Mononuclear cell (primary cell): Measurements from ENCODE around the gene ELOF1. TPM values are rescaled to one million over a fixed set of nuclear protein-coding genes. Genes with fewer than 3 reads are reported as not detected.

Source experiments
- H3K27me3 ChIP-seq: 2 replicates; pipeline ENCODE4 v1.6.0; 2011; ENCODE audit warnings: low read length, control low read depth; ENCODE audit not compliant: insufficient read depth
- H3K4me1 ChIP-seq: 2 replicates; pipeline ENCODE4 v1.5.1; 2011; ENCODE audit warnings: mild to moderate bottlenecking, low read length, control low read depth; ENCODE audit not compliant: insufficient read depth
- H3K4me3 ChIP-seq: 2 replicates; pipeline ENCODE4 v1.5.1; 2011; ENCODE audit warnings: mild to moderate bottlenecking, low read length, moderate library complexity
- H3K9me3 ChIP-seq: 2 replicates; pipeline ENCODE4 v1.5.1; 2011; ENCODE audit warnings: low read depth, mild to moderate bottlenecking, control low read depth, low read length
- total RNA-seq: library from RNA; depleted of rRNA; stranded (reverse); fragments of >200 nt; gene quantifications from one replicate; pipeline ENCODE4 v1.2.3, GENCODE V29; 2012

The ELOF1 gene
- total RNA-seq, 1 donor, result 29.3 TPM

DNA sequence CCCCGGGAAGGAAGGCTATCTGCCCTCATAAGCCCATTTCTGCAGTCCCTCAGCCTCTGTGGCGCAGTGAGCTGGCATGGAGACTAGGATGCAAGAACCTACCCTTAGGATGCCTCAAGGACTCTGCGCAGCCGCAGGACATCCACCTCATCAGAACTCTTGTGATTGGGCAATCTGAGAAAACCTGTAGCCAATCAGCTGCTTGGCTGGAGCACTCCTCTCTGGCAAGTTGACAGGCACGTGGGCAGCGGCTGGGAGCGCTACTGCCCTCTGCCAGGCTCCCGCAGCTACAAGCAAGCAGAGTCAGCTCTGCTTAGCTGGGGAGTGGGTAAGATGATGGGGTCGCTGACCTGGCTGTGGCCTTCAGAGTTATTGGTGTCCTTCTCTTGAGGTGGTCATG, 28.6 kb downstream of the ELOF1 start:
- Histone ChIP-seq H3K27me3 (no peaks in the 10 kb centered on the region), H3K4me1 (peaks cover 24% of the 10 kb centered on the region), H3K4me3 (no peak overlapping the region), H3K9me3 (no peaks in the 10 kb centered on the region)

DNA sequence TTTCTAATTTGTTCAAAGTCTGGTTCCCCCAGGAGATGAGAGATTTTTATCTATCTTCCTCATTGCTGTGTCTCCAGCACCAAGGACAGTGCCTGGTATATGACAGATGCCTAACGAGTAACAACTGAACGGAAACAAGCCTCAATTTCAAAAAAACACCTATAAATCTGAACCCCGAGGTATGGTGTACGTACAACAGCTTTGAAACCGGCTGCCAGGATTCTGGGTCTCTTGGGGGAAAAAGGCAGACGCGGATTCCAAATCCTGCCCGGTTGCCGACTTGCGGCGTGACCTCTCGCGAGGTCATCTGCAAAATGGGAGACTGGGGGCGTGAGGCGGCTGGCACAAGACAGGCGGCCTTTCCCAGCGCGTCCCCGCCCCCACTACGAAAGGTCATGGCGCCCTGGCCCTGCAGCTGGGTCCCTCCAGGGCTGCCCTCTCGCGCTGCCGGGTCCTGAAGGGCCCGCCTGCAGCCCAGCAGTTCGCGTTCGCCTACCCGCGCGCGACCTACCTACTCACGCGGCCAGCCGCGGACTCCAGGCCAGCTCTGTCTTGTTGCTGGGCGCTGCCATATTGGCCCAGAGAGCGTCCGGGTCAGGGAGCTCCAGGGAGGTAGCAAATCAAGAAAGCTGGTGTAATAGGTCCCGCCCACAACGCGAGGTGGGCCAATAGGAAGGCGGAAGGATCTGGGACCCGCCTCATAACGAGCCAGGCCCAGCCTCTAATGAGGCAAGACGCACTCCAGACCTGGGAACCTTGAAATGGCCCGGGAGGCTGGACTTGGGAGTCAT, 30.3 kb downstream of the ELOF1 start, which contains the start of gene ECSIT:
Gene ECSIT, minus strand, starts transcription at position 584 of the 791 bp plus-strand sequence. CDS start 9,964 bp downstream, outside the sequence.
- Histone ChIP-seq H3K4me3 (peak within 1 kb of the TSS; percentile 67), H3K27me3 (no peaks in the 10 kb centered on the region), H3K9me3 (no peaks in the 10 kb centered on the region)

DNA sequence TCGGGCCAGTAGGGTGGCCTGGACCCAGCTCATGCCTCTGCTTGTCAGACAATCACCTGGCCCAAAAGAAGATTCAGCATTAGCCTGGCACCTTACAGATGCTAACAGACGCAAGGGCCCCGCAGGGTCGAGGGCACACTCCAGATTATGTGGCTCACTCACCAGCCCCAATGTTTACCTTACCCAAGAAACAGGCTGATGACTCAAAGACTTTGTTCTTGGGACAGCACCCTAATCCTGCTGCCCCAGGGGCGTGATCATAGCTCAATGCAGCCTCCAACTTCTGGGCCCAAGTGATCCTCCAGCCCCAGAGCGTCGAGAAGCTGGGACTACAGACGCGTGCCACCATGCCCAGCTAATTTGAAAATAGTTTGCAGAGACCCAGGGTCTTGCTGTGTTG, 39.9 kb downstream of the ELOF1 start:
- Histone ChIP-seq H3K9me3 (no peaks in the 10 kb centered on the region), H3K4me3 (no peak overlapping the region), H3K27me3 (no peaks in the 10 kb centered on the region), H3K4me1 (no peaks in the 10 kb centered on the region)

More for the DNA sequence above, 30.3 kb downstream of the ELOF1 start, which contains the start of gene ECSIT:
- H3K4me1 ChIP-seq, result peaks cover 19% of the 10 kb centered on the region

DNA sequence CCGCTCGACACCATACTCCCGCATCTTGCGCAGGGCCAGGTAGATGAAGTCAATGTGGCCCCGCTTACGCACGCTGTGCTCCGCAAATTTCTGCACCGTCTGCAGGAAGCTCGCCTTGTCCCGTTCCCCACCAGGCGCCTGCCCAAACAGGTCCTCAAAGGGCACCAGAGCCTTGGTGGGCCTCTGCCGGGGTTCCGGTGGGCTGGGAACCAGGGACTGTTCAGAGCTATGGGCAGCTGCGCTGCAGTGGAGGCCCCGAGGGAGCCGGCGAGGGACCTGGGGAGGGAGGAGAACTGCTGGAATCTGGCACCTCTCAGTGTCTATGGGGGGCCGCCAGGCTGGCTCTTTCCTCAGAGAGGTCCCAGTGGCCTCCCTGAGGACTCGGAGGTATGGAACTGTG, 45.1 kb downstream of the ELOF1 start:
- Histone ChIP-seq H3K9me3 (no peaks in the 10 kb centered on the region), H3K4me3 (no peak overlapping the region), H3K4me1 (no peaks in the 10 kb centered on the region), H3K27me3 (no peaks in the 10 kb centered on the region)

DNA sequence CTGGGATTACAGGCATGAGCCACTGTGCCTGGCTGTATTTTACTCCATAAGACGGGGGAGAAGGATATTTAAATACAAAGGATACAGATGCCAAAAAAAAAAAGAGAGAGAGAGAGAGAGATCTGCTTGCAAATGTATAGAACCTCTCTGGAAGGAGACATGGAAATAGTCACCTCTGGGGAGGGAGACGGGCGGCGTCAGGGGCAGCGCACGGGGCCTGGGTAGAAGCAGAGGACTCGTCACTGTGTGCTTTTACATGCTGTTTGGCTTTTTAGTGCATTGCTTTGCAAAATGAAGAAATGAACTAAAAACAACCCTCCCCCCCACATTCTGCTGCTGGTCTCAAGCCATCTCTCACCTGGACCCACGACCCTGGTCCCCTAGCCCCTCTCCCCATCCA, 48.6 kb downstream of the ELOF1 start:
- Histone ChIP-seq H3K4me1 (peaks cover 8% of the 10 kb centered on the region), H3K27me3 (no peaks in the 10 kb centered on the region), H3K4me3 (no peak overlapping the region), H3K9me3 (no peaks in the 10 kb centered on the region)

DNA sequence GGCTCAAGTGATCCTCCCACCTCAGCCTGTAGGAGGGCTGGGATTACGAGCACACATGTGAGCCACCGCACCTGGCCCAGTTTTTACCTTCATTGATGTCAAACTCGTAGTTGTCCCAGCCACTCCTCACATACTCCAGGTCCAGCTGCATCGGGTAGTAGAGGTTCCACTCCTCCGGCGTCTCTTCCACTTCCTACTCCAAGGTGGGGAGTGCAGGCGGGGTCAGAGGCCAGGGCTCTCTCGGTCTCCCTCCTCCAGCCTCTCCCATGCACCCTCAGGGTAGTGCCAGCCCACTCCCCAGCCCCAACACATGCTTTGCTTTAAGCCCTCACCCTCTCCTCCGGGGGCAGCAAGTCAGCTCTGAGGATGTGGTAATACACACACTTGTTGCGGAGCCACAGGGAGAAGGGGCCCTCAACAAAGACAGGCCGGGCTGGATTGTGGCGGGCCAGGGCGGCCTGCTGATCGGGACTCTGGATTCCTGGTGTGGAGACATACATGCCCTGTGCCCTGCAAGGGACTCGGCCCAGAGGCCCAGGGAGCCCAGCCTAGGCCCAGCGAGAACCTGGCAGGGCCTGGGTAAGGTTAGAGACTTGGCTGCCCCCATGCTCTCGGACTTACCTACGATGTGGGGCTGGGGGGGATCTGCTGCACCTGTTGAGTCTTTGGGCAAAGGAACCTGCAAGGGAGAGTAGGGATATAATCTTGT, 51.5 kb downstream of the ELOF1 start:
- Histone ChIP-seq H3K27me3 (no peaks in the 10 kb centered on the region), H3K4me3 (no peak overlapping the region), H3K9me3 (no peaks in the 10 kb centered on the region), H3K4me1 (peaks cover 14% of the 10 kb centered on the region)

DNA sequence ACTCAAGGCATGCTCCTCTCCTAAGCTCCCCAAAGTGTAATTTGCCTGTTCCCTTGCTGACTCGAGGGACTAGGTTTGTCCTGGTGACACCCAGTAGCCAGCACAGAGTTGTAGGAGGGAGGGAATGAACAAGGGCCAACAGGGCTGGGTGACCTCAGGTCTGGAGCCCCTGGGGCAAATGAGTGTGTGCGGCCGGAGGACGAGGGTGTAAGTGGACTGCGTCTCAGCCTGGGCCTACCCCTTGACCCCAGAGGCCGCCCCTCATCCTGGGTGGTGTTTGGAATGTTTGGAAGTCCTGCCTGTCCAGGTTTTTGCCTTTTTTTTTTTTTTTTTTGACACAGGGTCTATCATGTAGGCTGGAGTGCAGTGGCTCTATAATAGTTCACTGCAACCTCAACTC, 52.1 kb downstream of the ELOF1 start:
- Histone ChIP-seq H3K27me3 (no peaks in the 10 kb centered on the region), H3K4me1 (peaks cover 14% of the 10 kb centered on the region), H3K9me3 (no peaks in the 10 kb centered on the region), H3K4me3 (no peak overlapping the region)

DNA sequence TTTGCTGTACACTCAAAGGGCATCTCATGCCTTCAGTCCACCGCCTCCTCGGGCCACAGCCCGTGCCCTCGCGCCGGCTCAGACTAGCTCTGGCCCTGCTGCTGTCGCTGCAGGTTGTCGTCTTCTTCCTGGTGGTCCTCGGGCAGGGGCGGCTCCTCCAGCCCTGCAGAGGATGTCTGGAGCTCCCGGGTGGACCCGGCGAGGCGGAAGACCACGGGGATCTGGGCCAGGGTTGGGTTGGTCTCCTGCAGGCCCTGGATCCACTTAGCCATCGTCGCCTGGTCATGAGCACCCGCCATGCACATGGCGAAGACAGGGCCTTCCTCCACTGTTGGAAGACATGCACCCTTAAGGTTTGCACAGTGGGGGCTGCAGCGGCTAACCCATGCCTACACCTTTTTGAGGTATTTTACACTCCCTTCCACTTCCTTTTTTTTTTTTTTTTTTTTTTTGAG, 52.9 kb downstream of the ELOF1 start:
- H3K4me1 ChIP-seq, result peaks cover 14% of the 10 kb centered on the region
- H3K27me3 ChIP-seq, result no peaks in the 10 kb centered on the region
- peak overlapping the region; percentile 78 for H3K4me3 ChIP-seq
- no peaks in the 10 kb centered on the region for H3K9me3 ChIP-seq

DNA sequence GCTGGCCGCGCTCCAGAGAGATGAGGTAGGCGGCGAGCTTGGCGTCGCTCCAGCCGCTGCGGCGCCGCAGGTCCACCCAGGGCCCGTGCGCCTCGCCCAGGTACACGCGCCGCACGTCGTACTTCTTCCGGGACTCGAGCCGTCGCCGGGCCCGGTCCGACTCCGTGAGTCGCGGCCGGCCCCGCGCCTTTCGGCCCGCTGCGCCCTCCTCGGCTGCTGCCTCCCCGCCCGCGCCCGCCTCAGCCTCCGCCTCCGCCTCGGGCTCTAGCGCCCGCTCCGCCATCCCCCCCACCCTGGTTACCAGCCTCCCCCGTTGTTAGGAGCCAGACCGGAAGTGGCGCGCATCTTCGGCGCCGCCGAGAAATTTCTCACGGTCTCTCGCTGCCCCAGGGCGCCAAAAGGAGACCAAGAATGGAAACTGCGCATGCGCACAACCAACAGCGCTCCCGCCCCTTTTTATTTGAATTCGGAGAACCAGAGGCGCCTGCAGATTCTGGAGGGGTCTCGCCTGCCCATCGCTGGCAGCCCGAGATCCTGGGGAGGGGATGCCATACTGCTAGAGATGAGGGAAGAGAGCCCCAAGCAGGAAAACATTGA, 53.4 kb downstream of the ELOF1 start, which contains the start of gene ZNF653:
Gene ZNF653, minus strand, starts transcription at position 336 of the 597 bp plus-strand sequence. Its CDS starts 53 bp downstream, at position 283.
- Histone ChIP-seq H3K9me3 (no peaks in the 10 kb centered on the region), H3K4me1 (peaks cover 14% of the 10 kb centered on the region), H3K27me3 (no peaks in the 10 kb centered on the region), H3K4me3 (peak within 1 kb of the TSS; percentile 78)

DNA sequence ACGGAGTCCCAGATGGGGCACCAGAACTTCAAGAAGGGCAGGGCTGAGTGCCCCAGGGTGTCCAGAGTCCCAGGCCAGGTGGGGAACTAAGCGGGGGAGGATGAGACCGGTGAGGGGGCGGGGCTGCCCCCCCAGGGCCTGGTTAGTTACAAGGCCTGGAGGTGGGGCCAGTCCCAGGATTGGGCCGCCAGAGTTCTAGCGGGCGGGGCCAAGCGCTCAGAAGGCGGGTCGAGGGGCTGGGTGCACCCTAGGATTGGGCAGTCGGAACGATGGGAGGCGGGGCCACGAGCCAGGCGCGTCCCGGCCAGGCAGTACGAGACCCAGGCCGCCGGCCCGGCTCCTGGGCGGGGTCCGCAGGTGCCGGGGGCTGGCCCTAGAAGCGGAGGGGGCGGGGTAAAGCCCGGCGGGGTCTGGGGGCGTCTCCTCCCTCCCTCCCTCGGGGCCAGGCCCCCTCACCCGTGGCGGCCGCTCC, 54.0 kb downstream of the ELOF1 start:
- peak overlapping the region; percentile 78 for H3K4me3 ChIP-seq
- peaks cover 14% of the 10 kb centered on the region for H3K4me1 ChIP-seq
- no peaks in the 10 kb centered on the region for H3K27me3 ChIP-seq
- H3K9me3 ChIP-seq, result no peaks in the 10 kb centered on the region

DNA sequence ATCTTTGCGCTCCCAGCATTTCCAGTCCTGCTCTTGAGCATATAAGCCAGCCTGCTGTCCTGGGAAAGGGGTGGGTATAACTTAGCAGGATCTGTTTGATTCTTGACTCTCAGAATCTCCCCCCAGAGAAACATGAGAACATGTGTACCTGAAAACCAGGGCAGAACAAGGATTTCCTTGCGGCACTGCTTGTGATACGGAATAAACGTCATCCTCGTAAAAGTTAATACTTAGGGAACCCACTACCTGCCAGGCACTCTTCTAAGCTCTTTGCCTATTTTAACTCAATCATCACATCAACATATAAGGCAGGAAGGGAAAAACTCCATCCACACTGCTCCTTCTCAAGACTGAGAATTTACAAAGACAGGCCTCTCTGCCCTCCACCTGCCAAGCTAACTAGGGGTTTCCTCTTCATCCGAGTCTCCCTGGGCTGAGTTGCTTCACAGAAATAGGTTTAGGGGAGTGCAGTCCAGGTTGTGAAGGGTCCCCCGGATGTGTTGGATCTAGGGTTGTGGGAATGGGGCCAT, 54.5 kb downstream of the ELOF1 start:
- no peaks in the 10 kb centered on the region for H3K9me3 ChIP-seq
- H3K4me3 ChIP-seq, result peak overlapping the region; percentile 78
- H3K4me1 ChIP-seq, result peaks cover 14% of the 10 kb centered on the region
- no peaks in the 10 kb centered on the region for H3K27me3 ChIP-seq

Other genes with a start within 250 kb of the ELOF1 start
- gene RAB3D, start 219.6 kb downstream of the ELOF1 start, total RNA-seq, result 12.1 TPM
- gene TMEM205, start 213.0 kb downstream of the ELOF1 start, total RNA-seq, result 34.3 TPM
- gene CCDC159, start 212.7 kb downstream of the ELOF1 start, total RNA-seq, result 15.6 TPM
- gene PLPPR2, start 203.8 kb downstream of the ELOF1 start, total RNA-seq, result 7.3 TPM
- 0.94 TPM for gene SWSAP1, start 184.6 kb downstream of the ELOF1 start, total RNA-seq
- gene EPOR, start 174.9 kb downstream of the ELOF1 start, total RNA-seq, result 8.8 TPM
- gene RGL3, start 139.9 kb downstream of the ELOF1 start, total RNA-seq, result not detected
- gene ODAD3, start 124.1 kb downstream of the ELOF1 start, total RNA-seq, result not detected
- gene PRKCSH, start 123.6 kb downstream of the ELOF1 start, total RNA-seq, result 67.1 TPM
- not detected for gene ELAVL3, start 78.2 kb downstream of the ELOF1 start, total RNA-seq
- 3.5 TPM for gene ZNF653, start 53.4 kb downstream of the ELOF1 start, total RNA-seq
- gene ECSIT, start 30.1 kb downstream of the ELOF1 start, total RNA-seq, result 23.4 TPM
- gene CNN1, start 20.4 kb downstream of the ELOF1 start, total RNA-seq, result 0.52 TPM
- 17.5 TPM for gene ACP5, start 18.4 kb upstream of the ELOF1 start, total RNA-seq
- 11.5 TPM for gene ZNF627, start 38.3 kb upstream of the ELOF1 start, total RNA-seq
- gene ZNF823, start 179.7 kb upstream of the ELOF1 start, total RNA-seq, result 4.4 TPM
- 7.0 TPM for gene ZNF441, start 207.8 kb upstream of the ELOF1 start, total RNA-seq
- gene ZNF491, start 239.3 kb upstream of the ELOF1 start, total RNA-seq, result 0.94 TPM